Neuronal stem cell (in vitro differentiated cells): ENCODE data around the gene IL1RN.

Source experiments
- DNase-seq: peaks from one replicate; pipeline ENCODE4 v3.0.0-alpha.2; 2013; ENCODE audit warnings: low spot score
- H2AFZ ChIP-seq: one replicate; pipeline ENCODE4 v1.6.1; 2013; ENCODE audit warnings: mild to moderate bottlenecking, low read length, inconsistent platforms
- H2AK5ac ChIP-seq: 2 replicates; pipeline ENCODE4 v1.6.1; 2013; ENCODE audit warnings: low read depth, mild to moderate bottlenecking, inconsistent platforms, low read length, moderate library complexity, mixed read lengths
- H2BK120ac ChIP-seq: 2 replicates; pipeline ENCODE4 v1.6.1; 2013; ENCODE audit warnings: low read depth, mild to moderate bottlenecking, inconsistent platforms, low read length, moderate library complexity, mixed read lengths
- H2BK12ac ChIP-seq: one replicate; pipeline ENCODE4 v1.6.1; 2013; ENCODE audit warnings: low read length, inconsistent platforms
- H2BK15ac ChIP-seq: 2 replicates; pipeline ENCODE4 v1.6.1; 2013; ENCODE audit warnings: mild to moderate bottlenecking, low read length, inconsistent platforms, mixed read lengths
- H2BK5ac ChIP-seq: one replicate; pipeline ENCODE4 v1.6.1; 2013; ENCODE audit warnings: inconsistent platforms, mild to moderate bottlenecking, low read length, moderate library complexity
- H3K14ac ChIP-seq: one replicate; pipeline ENCODE4 v1.6.1; 2013; ENCODE audit warnings: low read length, inconsistent platforms
- H3K18ac ChIP-seq: 2 replicates; pipeline ENCODE4 v1.6.1; 2013; ENCODE audit warnings: low read length, inconsistent platforms
- H3K23ac ChIP-seq: 2 replicates; pipeline ENCODE4 v1.6.1; 2013; ENCODE audit warnings: low read depth, mild to moderate bottlenecking, mixed read lengths, low read length, inconsistent platforms; ENCODE audit not compliant: poor library complexity
- H3K27ac ChIP-seq: replicated peaks from 3 replicates; pipeline ENCODE4 v1.5.1; 2013; ENCODE audit warnings: low read length, inconsistent platforms
- H3K27me3 ChIP-seq, 3 experiments: 2 replicates each; pipeline ENCODE4 v1.6.1; 2013; ENCODE audit warnings: low read length in 3 of 3, mild to moderate bottlenecking in 2 of 3, inconsistent platforms in 1 of 3, low read depth in 1 of 3, mixed read lengths in 1 of 3, moderate library complexity in 1 of 3; ENCODE audit not compliant: control insufficient read depth in 3 of 3, insufficient read depth in 3 of 3
- H3K36me3 ChIP-seq, 2 donors: replicated peaks in 1 of 2; 2 replicates each; pipeline ENCODE4 v1.6.1; 2013; ENCODE audit warnings: low read length in 2 of 2; ENCODE audit not compliant: control insufficient read depth in 2 of 2, insufficient read depth in 2 of 2
- H3K4ac ChIP-seq: 2 replicates; pipeline ENCODE4 v1.6.1; 2013; ENCODE audit warnings: inconsistent platforms, mild to moderate bottlenecking, low read length, moderate library complexity
- H3K4me1 ChIP-seq, 2 donors: 1 replicate in 1 of 2; 2 replicates in 1 of 2; pipeline ENCODE4 v1.6.1; 2013; ENCODE audit warnings: low read length in 2 of 2, low read depth in 1 of 2; ENCODE audit not compliant: control insufficient read depth in 2 of 2, insufficient read depth in 1 of 2
- H3K4me2 ChIP-seq: one replicate; pipeline ENCODE4 v1.6.1; 2013; ENCODE audit warnings: mild to moderate bottlenecking, low read length, inconsistent platforms; ENCODE audit not compliant: insufficient read depth, poor library complexity, severe bottlenecking
- H3K4me3 ChIP-seq, 2 donors: 2 replicates each; pipeline ENCODE4 v1.5.1; 2013; ENCODE audit warnings: low read length in 2 of 2, mild to moderate bottlenecking in 2 of 2, inconsistent platforms in 1 of 2, moderate library complexity in 1 of 2
- H3K79me1 ChIP-seq: one replicate; pipeline ENCODE4 v1.6.1; 2013; ENCODE audit warnings: low read depth, mild to moderate bottlenecking, inconsistent platforms, low read length, moderate library complexity
- H3K9ac ChIP-seq: one replicate; pipeline ENCODE4 v1.6.1; 2013; ENCODE audit warnings: mild to moderate bottlenecking, low read depth, low read length, inconsistent platforms; ENCODE audit not compliant: poor library complexity
- H3K9me3 ChIP-seq, 2 donors: replicated peaks in 1 of 2; 2 replicates each; pipeline versions ENCODE3 to v1.6.1; 2013; ENCODE audit warnings: low read length in 2 of 2, mild to moderate bottlenecking in 2 of 2, inconsistent platforms in 1 of 2, low read depth in 1 of 2, mixed read lengths in 1 of 2, moderate library complexity in 1 of 2; ENCODE audit not compliant: control insufficient read depth in 2 of 2, insufficient read depth in 1 of 2
- H4K8ac ChIP-seq: one replicate; pipeline ENCODE4 v1.6.1; 2013; ENCODE audit warnings: low read depth, mild to moderate bottlenecking, inconsistent platforms, low read length, moderate library complexity
- H4K91ac ChIP-seq: one replicate; pipeline ENCODE4 v1.6.1; 2013; ENCODE audit warnings: low read length, low read depth, mild to moderate bottlenecking, inconsistent platforms; ENCODE audit not compliant: poor library complexity
- WGBS, 2 donors: extraction: QIAGEN DNeasy Blood & Tissue Kit; methylation state at CpG; one replicate each; pipeline ENCODE4 v1.1.7; 2013; ENCODE audit warnings: missing lambda C conversion rate in 2 of 2, mixed read lengths in 1 of 2; ENCODE audit not compliant: insufficient read length in 2 of 2, insufficient replicate concordance in 1 of 2; ENCODE audit errors: extremely low coverage in 2 of 2; 5-methylcytosine and 5-hydroxymethylcytosine counted together

The IL1RN gene

GRCh38 chr2:113112441-113112840 is 15.0 kb upstream of the IL1RN start:
- Histone ChIP-seq H3K4me3 (no peak overlapping the region), H4K8ac (no peak overlapping the region), H3K4me2 (no peak overlapping the region), H2BK12ac (no peak overlapping the region), H2AFZ (no peak overlapping the region), H2AK5ac (no peak overlapping the region), H2BK5ac (no peak overlapping the region), H3K36me3 (no peaks in the 10 kb centered on the region), H3K23ac (no peak overlapping the region), H3K4ac (no peak overlapping the region), H3K14ac (no peak overlapping the region), H3K79me1 (no peaks in the 10 kb centered on the region), H3K18ac (no peak overlapping the region), H4K91ac (no peak overlapping the region), H3K27me3 (peaks cover 0 to 7% (median 0%) of the 10 kb centered on the region in 3 experiments), H2BK120ac (no peak overlapping the region), H3K4me1 (no peaks in the 10 kb centered on the region), H3K9ac (no peak overlapping the region), H2BK15ac (no peak overlapping the region), H3K27ac (no peak overlapping the region), H3K9me3 (no peaks in the 10 kb centered on the region)
- DNase-seq: no peak
- WGBS, 2 donors: no CpG with 5 or more reads among the region's 8 CpGs

GRCh38 chr2:113112871-113113270 is 14.5 kb upstream of the IL1RN start:
- Histone ChIP-seq H3K4ac (no peak overlapping the region), H3K79me1 (no peaks in the 10 kb centered on the region), H2AFZ (no peak overlapping the region), H3K4me1 (no peaks in the 10 kb centered on the region), H3K36me3 (no peaks in the 10 kb centered on the region), H3K4me3 (no peak overlapping the region), H3K23ac (no peak overlapping the region), H2BK120ac (no peak overlapping the region), H3K9ac (no peak overlapping the region), H2BK12ac (no peak overlapping the region), H4K91ac (no peak overlapping the region), H3K27ac (no peak overlapping the region), H3K9me3 (no peaks in the 10 kb centered on the region), H2AK5ac (no peak overlapping the region), H3K18ac (no peak overlapping the region), H2BK15ac (no peak overlapping the region), H4K8ac (no peak overlapping the region), H3K4me2 (no peak overlapping the region), H2BK5ac (no peak overlapping the region), H3K14ac (no peak overlapping the region), H3K27me3 (peaks cover 0 to 7% (median 0%) of the 10 kb centered on the region in 3 experiments)
- WGBS, 2 donors: no CpG with 5 or more reads among the region's 6 CpGs
- no peak for DNase-seq

DNA sequence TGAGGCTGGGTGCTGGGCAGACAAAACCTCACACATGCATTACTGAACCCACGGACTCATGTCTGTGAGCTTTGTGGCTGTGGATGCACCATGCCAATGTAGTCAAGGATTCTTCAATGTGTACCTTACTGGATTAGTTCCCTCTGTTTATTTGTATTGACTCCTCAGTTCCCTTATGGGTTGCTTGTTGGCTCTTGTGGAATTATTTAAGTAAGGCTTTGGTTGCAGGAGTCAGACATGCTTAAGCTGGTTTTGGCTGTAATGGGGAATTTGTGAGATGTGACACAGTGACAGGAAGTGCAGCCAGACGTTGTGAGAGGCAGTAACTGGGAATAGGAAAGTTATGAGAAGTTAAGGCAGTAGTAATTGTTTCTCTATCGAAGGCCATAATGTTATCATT is 13.6 kb upstream of the IL1RN start:
- Histone ChIP-seq H4K91ac (no peak overlapping the region), H3K27ac (no peak overlapping the region), H3K23ac (no peak overlapping the region), H3K9ac (no peak overlapping the region), H2BK5ac (no peak overlapping the region), H3K4ac (no peak overlapping the region), H2AK5ac (no peak overlapping the region), H4K8ac (no peak overlapping the region), H2BK12ac (no peak overlapping the region), H2AFZ (no peak overlapping the region), H2BK120ac (no peak overlapping the region), H3K9me3 (no peaks in the 10 kb centered on the region), H2BK15ac (no peak overlapping the region), H3K4me2 (no peak overlapping the region), H3K36me3 (no peaks in the 10 kb centered on the region), H3K27me3 (peaks cover 0 to 7% (median 0%) of the 10 kb centered on the region in 3 experiments), H3K18ac (no peak overlapping the region), H3K79me1 (no peaks in the 10 kb centered on the region), H3K14ac (no peak overlapping the region), H3K4me3 (no peak overlapping the region), H3K4me1 (no peaks in the 10 kb centered on the region)
- DNase-seq: no peak
- WGBS, 2 donors: no CpG with 5 or more reads among the region's 3 CpGs

- DNase-seq: no peak
- no peak overlapping the region for H3K23ac ChIP-seq
- H2BK120ac ChIP-seq: no peak overlapping the region
- no peak overlapping the region for H3K14ac ChIP-seq
- no peak overlapping the region for H3K4me3 ChIP-seq
- no peak overlapping the region for H2AK5ac ChIP-seq
- H3K4me1 ChIP-seq: no peaks in the 10 kb centered on the region
- no peaks in the 10 kb centered on the region for H3K36me3 ChIP-seq
- no peak overlapping the region for H2BK15ac ChIP-seq
- H3K79me1 ChIP-seq: no peaks in the 10 kb centered on the region
- H2BK12ac ChIP-seq: no peak overlapping the region
- H3K27me3 ChIP-seq: peaks cover 0 to 12% (median 0%) of the 10 kb centered on the region in 3 experiments
- no CpG with 5 or more reads among the region's 6 CpGs for WGBS, 2 donors
- no peak overlapping the region for H2BK5ac ChIP-seq
- H3K4me2 ChIP-seq: no peak overlapping the region
- H3K9ac ChIP-seq: no peak overlapping the region
- H3K4ac ChIP-seq: no peak overlapping the region
- no peak overlapping the region for H2AFZ ChIP-seq
- no peak overlapping the region for H3K18ac ChIP-seq
- no peak overlapping the region for H4K8ac ChIP-seq
- no peak overlapping the region for H4K91ac ChIP-seq
- no peak overlapping the region for H3K27ac ChIP-seq
- H3K9me3 ChIP-seq: no peaks in the 10 kb centered on the region
Measured at GRCh38 chr2:113114224-113114945, 13.0 kb upstream of the IL1RN start.
